Keratinocyte (primary cell): Measurements from ENCODE around the gene NCKAP5. TPM values are rescaled to one million over a fixed set of nuclear protein-coding genes. Genes with fewer than 3 reads are reported as not detected.

Experiments
- DNase-seq: peaks from one replicate; pipeline ENCODE4 v3.0.0-alpha.2; 2011; ENCODE audit warnings: low read depth, missing footprints, low spot score
- FAIRE-seq: peaks from 2 replicates; lab custom pipeline; 2011; peaks lifted over from hg19 to GRCh38; lab: Jason Lieb, UNC
- H2AFZ ChIP-seq: 2 replicates; pipeline ENCODE4 v1.6.0; 2012; ENCODE audit warnings: low read length, control low read depth, inconsistent platforms; ENCODE audit not compliant: control insufficient read depth
- H3K27ac ChIP-seq: 2 replicates; pipeline ENCODE4 v1.5.1; 2011; ENCODE audit warnings: low read length; ENCODE audit not compliant: control insufficient read depth, insufficient read depth
- H3K27me3 ChIP-seq: 3 replicates; pipeline ENCODE4 v1.6.0; 2011; ENCODE audit warnings: low read length; ENCODE audit not compliant: control insufficient read depth, insufficient read depth; ENCODE audit errors: extremely low read depth
- H3K36me3 ChIP-seq, 2 experiments: 2 replicates in 1 of 2; 3 replicates in 1 of 2; pipeline ENCODE4 v1.5.1; 2011; ENCODE audit warnings: low read length in 2 of 2, mild to moderate bottlenecking in 1 of 2; ENCODE audit not compliant: control insufficient read depth in 2 of 2, insufficient read depth in 2 of 2; ENCODE audit errors: extremely low read depth in 1 of 2
- H3K4me1 ChIP-seq: 3 replicates; pipeline ENCODE4 v1.5.1; 2011; ENCODE audit warnings: low read length; ENCODE audit not compliant: control insufficient read depth, insufficient read depth; ENCODE audit errors: extremely low read depth
- H3K4me2 ChIP-seq: 3 replicates; pipeline ENCODE4 v1.6.0; 2011; ENCODE audit warnings: low read depth, low read length; ENCODE audit not compliant: control insufficient read depth, insufficient read depth; ENCODE audit errors: extremely low read depth
- H3K4me3 ChIP-seq, 3 experiments: fragments of 200-600 bp in 1 of 3; sonication (generic) in 1 of 3; 2 replicates in 2 of 3; 3 replicates in 1 of 3; pipeline ENCODE4 v1.5.1; 2011 to 2016; ENCODE audit warnings: low read length in 3 of 3, mild to moderate bottlenecking in 3 of 3, control low read depth in 2 of 3, inconsistent platforms in 1 of 3, low read depth in 1 of 3, mixed read lengths in 1 of 3, mixed run types in 1 of 3, moderate library complexity in 1 of 3; ENCODE audit not compliant: control insufficient read depth in 2 of 3, insufficient read depth in 2 of 3; ENCODE audit errors: extremely low read depth in 1 of 3
- H3K79me2 ChIP-seq: 2 replicates; pipeline ENCODE4 v1.6.0; 2012; ENCODE audit warnings: low read length; ENCODE audit not compliant: control insufficient read depth, insufficient read depth
- H3K9ac ChIP-seq: 3 replicates; pipeline ENCODE4 v1.6.0; 2011; ENCODE audit warnings: low read length; ENCODE audit not compliant: control insufficient read depth, insufficient read depth; ENCODE audit errors: extremely low read depth
- H3K9me1 ChIP-seq: 3 replicates; pipeline ENCODE4 v1.6.0; 2011; ENCODE audit warnings: low read length; ENCODE audit not compliant: control insufficient read depth, insufficient read depth; ENCODE audit errors: extremely low read depth
- H3K9me3 ChIP-seq: 2 replicates; pipeline ENCODE4 v1.5.1; 2012; ENCODE audit warnings: low read depth, low read length; ENCODE audit not compliant: control insufficient read depth
- H4K20me1 ChIP-seq: 3 replicates; pipeline ENCODE4 v1.6.0; 2011; ENCODE audit warnings: low read length; ENCODE audit not compliant: control insufficient read depth, insufficient read depth; ENCODE audit errors: extremely low read depth
- CTCF ChIP-seq, 3 experiments: IDR thresholded peaks in 1 of 3; conservative IDR thresholded peaks in 1 of 3; optimal IDR thresholded peaks in 1 of 3; 2 replicates in 2 of 3; 3 replicates in 1 of 3; pipeline versions ENCODE3 to v1.5.1; 2011; ENCODE audit warnings: low read length in 3 of 3, mild to moderate bottlenecking in 3 of 3, moderate library complexity in 2 of 3, control low read depth in 1 of 3, inconsistent platforms in 1 of 3; ENCODE audit not compliant: insufficient read depth in 2 of 3; ENCODE audit errors: extremely low read depth in 1 of 3
- EZH2 ChIP-seq: IDR thresholded peaks from one replicate; pipeline ENCODE4 v1.6.1; 2012; ENCODE audit warnings: inconsistent platforms, mild to moderate bottlenecking, low read length, moderate library complexity
- dilution Hi-C: fragments of 300-500 bp; cut with MboI; formaldehyde crosslinking; loops from one replicate; pipeline ENCODE4 v1.7.0; 2020; ENCODE audit warnings: low sequenced_read_pairs; ENCODE audit not compliant: extremely low pct_ligation_motif_present
- polyA plus RNA-seq, 5 experiments: library from polyadenylated mRNA; depleted of rRNA in 3 of 5; stranded (reverse) in 3 of 5; stranded (forward) in 1 of 5; unstranded in 1 of 5; fragments of >200 nt; gene quantifications; 1 replicate in 1 of 5; 2 replicates in 3 of 5; 3 replicates in 1 of 5; pipeline versions ENCODE4 v1.2.1 to v1.2.3, GENCODE V29; 2011 to 2012; ENCODE audit warnings: missing spikeins in 2 of 5, low read depth in 1 of 5, low replicate concordance in 1 of 5

NCKAP5 gene
- polyA plus RNA-seq, 1 donor (not counting 4 experiments of a cell fraction or from before 2014, with no cell fraction given) = 3.6 TPM

- Histone ChIP-seq H3K79me2 (no peaks in the 10 kb centered on the region), H3K27me3 (no peaks in the 10 kb centered on the region), H4K20me1 (no peaks in the 10 kb centered on the region), H3K9me1 (no peaks in the 10 kb centered on the region), H3K9ac (no peak overlapping the region), H3K4me2 (no peak overlapping the region), H3K9me3 (no peaks in the 10 kb centered on the region), H3K4me1 (peaks cover 4% of the 10 kb centered on the region), H3K4me3 (no peak overlapping the region), H3K27ac (no peak overlapping the region), H3K36me3 (no peaks in the 10 kb centered on the region), H2AFZ (no peak overlapping the region)
- no peak for TF ChIP-seq EZH2
- dilution Hi-C loops = no loop called here
- DNase-seq = no peak
- no peak for FAIRE-seq
Measured at GRCh38 chr2:132955871-132956615, 612.2 kb downstream of the NCKAP5 start.

GRCh38 chr2:132953771-132954170 is 614.5 kb downstream of the NCKAP5 start:
- peaks cover 5% of the 10 kb centered on the region for H3K4me1 ChIP-seq
- H3K9ac ChIP-seq = no peak overlapping the region
- no peak overlapping the region for H2AFZ ChIP-seq
- no peaks in the 10 kb centered on the region for H3K36me3 ChIP-seq
- no peak overlapping the region for H3K27ac ChIP-seq
- H3K79me2 ChIP-seq = no peaks in the 10 kb centered on the region
- no peak for DNase-seq
- FAIRE-seq = no peak
- no peaks in the 10 kb centered on the region for H3K27me3 ChIP-seq
- H3K4me3 ChIP-seq = no peak overlapping the region
- no peaks in the 10 kb centered on the region for H3K9me1 ChIP-seq
- no peak overlapping the region for H3K4me2 ChIP-seq
- H4K20me1 ChIP-seq = no peaks in the 10 kb centered on the region
- dilution Hi-C loops = no loop called here
- no peak for TF ChIP-seq CTCF (optimal IDR thresholded peaks at IDR 0.05 in 1 of 3, IDR thresholded peaks at IDR 0.05 in 1 of 3, conservative IDR thresholded peaks at IDR 0.05 in 1 of 3; ENCODE audit: extremely low read depth in 1 of 3, insufficient read depth in 2 of 3, low read length in 3 of 3)
- TF ChIP-seq EZH2 = no peak
- no peaks in the 10 kb centered on the region for H3K9me3 ChIP-seq
